GM12865 (cell line): ENCODE measurements around the gene ZNF575.

Source experiments
- DNase-seq: peaks from one replicate; pipeline ENCODE4 v3.0.0; 2010; ENCODE audit warnings: low read depth
- H3K4me3 ChIP-seq: 2 replicates; pipeline ENCODE4 v1.5.1; 2011; ENCODE audit warnings: mild to moderate bottlenecking, low read depth, low read length, control low read depth
- CTCF ChIP-seq: IDR thresholded peaks from 2 replicates; pipeline ENCODE4 v1.5.1; 2011; ENCODE audit warnings: low read length, control low read depth, low read depth, inconsistent platforms; ENCODE audit not compliant: insufficient read depth; ENCODE audit errors: missing control alignments

Gene ZNF575

DNA sequence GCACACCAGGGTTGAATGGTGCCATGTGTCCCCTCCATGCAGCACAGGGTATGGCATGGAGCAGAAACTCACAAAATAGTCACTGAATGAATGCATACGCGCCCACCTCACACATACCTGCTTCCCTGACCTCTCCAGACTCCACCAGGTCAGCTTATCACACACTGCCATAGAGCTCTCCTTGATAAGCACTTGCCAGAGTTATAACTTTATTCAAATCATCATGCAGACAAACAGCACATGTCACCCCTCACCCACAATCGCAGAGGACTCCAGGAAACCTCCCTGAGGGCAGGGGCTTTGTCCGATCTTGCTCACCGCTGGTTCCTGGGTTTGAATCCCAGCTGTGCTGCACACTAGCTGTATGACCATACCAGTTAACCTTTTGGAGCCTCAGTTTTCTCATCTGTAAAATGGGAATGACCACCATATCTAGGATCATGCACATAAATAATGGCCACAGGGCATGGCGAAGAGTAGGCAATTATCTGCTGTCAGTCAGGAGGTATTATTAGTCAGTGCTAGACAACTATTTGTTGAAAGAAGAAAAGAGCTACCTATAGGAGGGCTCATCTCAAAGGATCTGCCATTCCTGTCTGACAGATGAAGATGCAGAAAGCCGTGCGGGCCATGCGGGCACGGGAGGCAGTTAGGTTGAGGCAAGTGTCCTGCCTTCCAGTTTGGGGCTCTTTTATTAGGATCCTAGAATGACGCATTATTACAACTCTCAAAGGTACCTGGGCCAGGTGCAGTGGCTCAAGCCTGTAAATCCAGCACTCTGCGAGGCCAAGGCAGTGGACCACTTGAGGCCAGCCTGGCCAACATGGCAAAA lies 28.4 kb downstream of the ZNF575 start:
- no peak overlapping the region for H3K4me3 ChIP-seq
- no peak for TF ChIP-seq CTCF
- no peak for DNase-seq

- no peak for TF ChIP-seq CTCF
- no peak overlapping the region for H3K4me3 ChIP-seq
- DNase-seq: no peak
Observed at GRCh38 chr19:43562226-43562697, 29.3 kb downstream of the ZNF575 start.

GRCh38 chr19:43562698-43563241 lies 29.8 kb downstream of the ZNF575 start:
- no peak for TF ChIP-seq CTCF
- H3K4me3 ChIP-seq: no peak overlapping the region
- peak; percentile 82 for DNase-seq

GRCh38 chr19:43563816-43564457 lies 30.9 kb downstream of the ZNF575 start:
- TF ChIP-seq CTCF: no peak
- DNase-seq: no peak

GRCh38 chr19:43564800-43565199 lies 31.8 kb downstream of the ZNF575 start:
- no peak for TF ChIP-seq CTCF
- no peak for DNase-seq
- H3K4me3 ChIP-seq: no peak overlapping the region

More at GRCh38 chr19:43563816-43564457, 30.9 kb downstream of the ZNF575 start:
- H3K4me3 ChIP-seq: no peak overlapping the region

DNA sequence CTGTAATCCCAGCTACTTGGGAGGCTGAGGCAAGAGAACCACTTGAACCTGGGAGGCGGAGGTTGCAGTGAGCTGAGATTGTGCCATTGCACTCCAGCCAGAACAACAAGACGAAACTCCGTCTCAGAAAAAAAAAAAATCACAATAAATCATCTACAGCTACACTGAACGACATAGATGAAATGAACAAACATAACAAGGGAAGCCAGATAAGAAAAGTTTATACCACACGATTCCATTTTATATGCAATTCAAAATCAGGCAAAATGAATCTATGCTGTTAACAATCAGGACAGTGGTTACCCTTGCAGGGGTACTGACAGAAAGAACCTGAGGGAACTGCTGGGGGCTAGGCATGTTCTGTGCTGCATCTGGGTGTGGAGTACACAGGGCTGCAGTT lies 36.7 kb downstream of the ZNF575 start:
- no peak for DNase-seq
- TF ChIP-seq CTCF: no peak
- H3K4me3 ChIP-seq: no peak overlapping the region
